NCI-H2081 (cell line): ENCODE measurements around the gene DCAF8.
"Not testable (repeated sequence)": the region's sequence is repeated elsewhere in the genome, so short reads cannot be mapped to it uniquely, and the experiment has no call there.

Experiments
- DNase-seq, 2 experiments: peaks; one replicate each; lab custom pipeline; 2025; lab: John Stamatoyannopoulos, UW

Gene DCAF8

GRCh38 chr1:160261893-160262794, at the start of gene DCAF8:
Gene DCAF8 (minus strand): TSS chr1:160262549. CDS start chr1:160244008, 18,541 bp downstream.
- DNase-seq: peak; percentile 99

GRCh38 chr1:160309571-160309970, 47.2 kb upstream of the DCAF8 start:
- DNase-seq: no peak

- DNase-seq: no peak
These were observed 46.8 kb upstream of the DCAF8 start for GRCh38 chr1:160309185-160309557.

GRCh38 chr1:160308451-160309184, 46.3 kb upstream of the DCAF8 start:
- no peak for DNase-seq

GRCh38 chr1:160307118-160307791, 44.9 kb upstream of the DCAF8 start:
- peak; percentile 19 to 61 for DNase-seq

- DNase-seq: no peak
These were observed 37.8 kb upstream of the DCAF8 start for GRCh38 chr1:160300173-160300572.

GRCh38 chr1:160296036-160296435, 33.7 kb upstream of the DCAF8 start:
- DNase-seq: no peak

- no peak for DNase-seq
These were observed 30.9 kb upstream of the DCAF8 start for GRCh38 chr1:160293020-160293968.

GRCh38 chr1:160291248-160292220, 29.2 kb upstream of the DCAF8 start:
- peak; percentile 66 to 77 for DNase-seq

- DNase-seq: not testable (repeated sequence)
These were observed 25.4 kb upstream of the DCAF8 start for GRCh38 chr1:160287769-160288168.

- DNase-seq: no peak
These were observed 23.2 kb upstream of the DCAF8 start for GRCh38 chr1:160285506-160285905.

GRCh38 chr1:160284782-160285344, 22.5 kb upstream of the DCAF8 start, which contains the start of gene PEX19:
Gene PEX19 (minus strand): TSS chr1:160285133. CDS start chr1:160285124, 9 bp downstream.
- peak; percentile 93 for DNase-seq

- peak in 1 of 2 experiments; percentile 31 for DNase-seq
These were observed 22.0 kb upstream of the DCAF8 start for GRCh38 chr1:160284220-160284781.

GRCh38 chr1:160282807-160283206, 20.5 kb upstream of the DCAF8 start:
- no peak for DNase-seq

GRCh38 chr1:160277987-160278386, 15.6 kb upstream of the DCAF8 start:
- DNase-seq: no peak

GRCh38 chr1:160277330-160277729, 15.0 kb upstream of the DCAF8 start:
- DNase-seq: no peak

- DNase-seq: no peak
These were observed 8.7 kb upstream of the DCAF8 start for GRCh38 chr1:160271025-160271424.

GRCh38 chr1:160267284-160267991, 5.1 kb upstream of the DCAF8 start:
- DNase-seq: no peak
